Gastroesophageal sphincter (tissue), 4 donors: ENCODE measurements around the gene METTL17. TPM values are rescaled to one million over a fixed set of nuclear protein-coding genes. Genes with fewer than 3 reads are reported as not detected.

Source experiments
- ATAC-seq: fragments of 150-250 bp; one replicate; pipeline ENCODE4 v1.9.1; 2016; ENCODE audit warnings: mild to moderate bottlenecking, moderate library complexity
- H3K27ac ChIP-seq, 4 donors: fragments of 200-600 bp; sonication (generic) in 3 of 4; 1 replicate in 3 of 4; 2 replicates in 1 of 4; pipeline ENCODE4 v1.5.1; 2016 to 2019
- H3K27me3 ChIP-seq: fragments of 200-600 bp; sonication (generic); one replicate; pipeline ENCODE4 v1.5.1; 2019
- H3K36me3 ChIP-seq, 2 donors: fragments of 200-600 bp; sonication (generic); one replicate each; pipeline ENCODE4 v1.5.1; 2019; ENCODE audit warnings: control low read depth in 1 of 2
- H3K4me1 ChIP-seq, 3 donors: fragments of 200-600 bp; sonication (generic); 1 replicate in 2 of 3; 2 replicates in 1 of 3; pipeline ENCODE4 v1.5.1; 2016 to 2019; ENCODE audit warnings: control low read depth in 2 of 3
- H3K4me3 ChIP-seq, 2 donors: fragments of 200-600 bp; sonication (generic); one replicate each; pipeline ENCODE4 v1.5.1; 2019; ENCODE audit warnings: mild to moderate bottlenecking in 1 of 2, moderate library complexity in 1 of 2
- H3K9me3 ChIP-seq, 3 donors: fragments of 200-600 bp; sonication (generic); one replicate each; pipeline ENCODE4 v1.5.1; 2017 to 2019; ENCODE audit warnings: control low read depth in 2 of 3
- CTCF ChIP-seq, 4 experiments: fragments of 200-600 bp in 2 of 4; fragments of 450-650 bp in 2 of 4; sonication (generic) in 1 of 4; IDR thresholded peaks; one replicate each; pipeline ENCODE4 v1.5.1; 2017 to 2019; ENCODE audit warnings: antibody characterized with exemption in 4 of 4, mild to moderate bottlenecking in 2 of 4, moderate library complexity in 2 of 4
- EP300 ChIP-seq: sonication (generic); formaldehyde crosslinking; IDR thresholded peaks from one replicate; pipeline ENCODE4 v1.6.1; 2017; ENCODE audit warnings: antibody characterized with exemption, mild to moderate bottlenecking
- POLR2A ChIP-seq, 2 donors: fragments of 450-650 bp; IDR thresholded peaks; one replicate each; pipeline ENCODE4 v1.6.1; 2017; ENCODE audit warnings: antibody characterized with exemption in 2 of 2, mild to moderate bottlenecking in 2 of 2, moderate library complexity in 1 of 2
- POLR2AphosphoS5 ChIP-seq: sonication (generic); formaldehyde crosslinking; IDR thresholded peaks from one replicate; pipeline ENCODE4 v1.6.1; 2017; ENCODE audit warnings: antibody characterized with exemption
- WGBS, 2 donors: methylation state at CpG; one replicate each; pipeline ENCODE4 v1.1.5; 2018; ENCODE audit warnings: low coverage in 1 of 2; 5-methylcytosine and 5-hydroxymethylcytosine counted together
- total RNA-seq, 4 donors: library from RNA; depleted of rRNA; stranded (reverse); fragments of >200 nt; gene quantifications; one replicate each; pipeline ENCODE4 v1.1.0, GENCODE V29; 2016

Gene METTL17
- total RNA-seq, 4 donors from 2014 or later: 25.2 to 94.9 (median 64.1) TPM

- ATAC-seq: no peak
- peaks cover 0 to 82% (median 17%) of the 10 kb centered on the region in 3 donors for H3K4me1 ChIP-seq
- peaks cover 0 to 48% of the 10 kb centered on the region in 2 donors for H3K36me3 ChIP-seq
- H3K27ac ChIP-seq: peak overlapping the region in 3 of 4 donors; percentile 91 to 95 (median 94)
- H3K4me3 ChIP-seq: peak overlapping the region in 1 of 2 donors; percentile 74
- H3K9me3 ChIP-seq: no peaks in the 10 kb centered on the region
- 54 to 83% methylated on average over 3 to 5 of the region's 5 CpGs for WGBS, 2 donors
- no peaks in the 10 kb centered on the region for H3K27me3 ChIP-seq
- no peak for TF ChIP-seq CTCF (IDR thresholded peaks at IDR 0.05)
- TF ChIP-seq POLR2A (IDR thresholded peaks at IDR 0.05): no peak
- no peak for TF ChIP-seq EP300
- no peak for TF ChIP-seq POLR2AphosphoS5
Measured at GRCh38 chr14:21022686-21023085, 32.9 kb downstream of the METTL17 start.

GRCh38 chr14:21023174-21023573 is 33.4 kb downstream of the METTL17 start:
- Histone ChIP-seq H3K4me3 (peak overlapping the region; percentile 74 to 77), H3K27ac (peak overlapping the region; percentile 78 to 95 (median 92)), H3K36me3 (peaks cover 0 to 43% of the 10 kb centered on the region in 2 donors), H3K27me3 (no peaks in the 10 kb centered on the region), H3K4me1 (peaks cover 0 to 79% (median 17%) of the 10 kb centered on the region in 3 donors), H3K9me3 (no peaks in the 10 kb centered on the region)
- no peak for ATAC-seq
- TF ChIP-seq CTCF (IDR thresholded peaks at IDR 0.05): no peak
- TF ChIP-seq POLR2AphosphoS5: no peak
- TF ChIP-seq POLR2A (IDR thresholded peaks at IDR 0.05): no peak
- no peak for TF ChIP-seq EP300
- WGBS, 2 donors: 33 to 43% methylated on average over 1 to 5 of the region's 7 CpGs

- ATAC-seq: no peak
- WGBS, 2 donors: 11 to 100% methylated on average over 1 to 9 of the region's 17 CpGs
- Histone ChIP-seq H3K4me1 (peaks cover 0 to 73% (median 17%) of the 10 kb centered on the region in 3 donors), H3K36me3 (peaks cover 0 to 35% of the 10 kb centered on the region in 2 donors), H3K27me3 (no peaks in the 10 kb centered on the region), H3K27ac (peak overlapping the region; percentile 78 to 95 (median 92)), H3K4me3 (peak overlapping the region; percentile 74 to 77), H3K9me3 (no peaks in the 10 kb centered on the region)
- TF ChIP-seq POLR2AphosphoS5: no peak
- no peak for TF ChIP-seq CTCF (IDR thresholded peaks at IDR 0.05)
- no peak for TF ChIP-seq POLR2A (IDR thresholded peaks at IDR 0.05)
- no peak for TF ChIP-seq EP300
Measured at GRCh38 chr14:21023817-21024584, 34.2 kb downstream of the METTL17 start.

GRCh38 chr14:21024585-21025370 is 35.0 kb downstream of the METTL17 start, which contains the start of gene NDRG2:
Gene NDRG2 (minus strand): TSS chr14:21025061. CDS start chr14:21023315, 1,746 bp downstream.
- H3K27me3 ChIP-seq: no peaks in the 10 kb centered on the region
- peak; percentile 87 for ATAC-seq
- TF ChIP-seq CTCF (IDR thresholded peaks at IDR 0.05) (no peak), POLR2AphosphoS5 (peak; percentile 37), POLR2A (IDR thresholded peaks at IDR 0.05) (peak; percentile 21 to 32)
- H3K4me1 ChIP-seq: peaks cover 0 to 65% (median 17%) of the 10 kb centered on the region in 3 donors
- H3K4me3 ChIP-seq: peak within 1 kb of the TSS; percentile 74 to 77
- H3K27ac ChIP-seq: peak within 1 kb of the TSS; percentile 78 to 95 (median 92)
- WGBS, 2 donors: 0% methylated on average over 7 of the region's 72 CpGs; no CpG with 5 or more reads in 1 of the 2 donors
- H3K9me3 ChIP-seq: no peaks in the 10 kb centered on the region
- H3K36me3 ChIP-seq: peaks cover 0 to 27% of the 10 kb centered on the region in 2 donors
